Peyer's patch (tissue), 4 donors: ENCODE measurements around the gene ARAP3. TPM values are rescaled to one million over a fixed set of nuclear protein-coding genes. Genes with fewer than 3 reads are reported as not detected.
A peak's percentile ranks its signal among the peaks of the same experiment; 100 is the strongest.

Experiments
- DNase-seq, 3 donors: peaks; one replicate each; pipeline ENCODE4 v3.0.0-alpha.2; 2017 to 2019
- H3K27ac ChIP-seq, 4 donors: fragments of 200-600 bp; sonication (generic); one replicate each; pipeline ENCODE4 v1.5.1; 2016 to 2019
- H3K27me3 ChIP-seq, 2 donors: fragments of 200-600 bp; sonication (generic); one replicate each; pipeline ENCODE4 v1.5.1; 2019
- H3K36me3 ChIP-seq, 3 donors: fragments of 200-600 bp; sonication (generic); one replicate each; pipeline ENCODE4 v1.5.1; 2016 to 2019
- H3K4me1 ChIP-seq, 4 donors: fragments of 200-600 bp; sonication (generic); one replicate each; pipeline ENCODE4 v1.5.1; 2016 to 2019
- H3K4me3 ChIP-seq, 4 donors: fragments of 200-600 bp; sonication (generic); 1 replicate in 3 of 4; 2 replicates in 1 of 4; pipeline ENCODE4 v1.5.1; 2016 to 2019; ENCODE audit warnings: mild to moderate bottlenecking in 1 of 4
- H3K9me3 ChIP-seq, 4 donors: fragments of 200-600 bp; sonication (generic); one replicate each; pipeline ENCODE4 v1.5.1; 2016 to 2019; ENCODE audit warnings: mild to moderate bottlenecking in 1 of 4
- POLR2A ChIP-seq, 2 donors: fragments of 450-650 bp; IDR thresholded peaks; one replicate each; pipeline ENCODE4 v1.5.1; 2017; ENCODE audit warnings: antibody characterized with exemption in 2 of 2, mild to moderate bottlenecking in 2 of 2, moderate library complexity in 2 of 2
- total RNA-seq, 4 donors: library from RNA; depleted of rRNA; stranded (reverse); fragments of >200 nt; gene quantifications; one replicate each; pipeline ENCODE4 v1.1.0, GENCODE V29; 2016
- TF ChIP-seq, protein P1 (sequence below), 6 experiments: fragments of 450-650 bp in 4 of 6; fragments of 200-600 bp in 2 of 6; sonication (generic) in 1 of 6; IDR thresholded peaks; one replicate each; pipeline ENCODE4 v1.5.1; 2017 to 2019; ENCODE audit warnings: antibody characterized with exemption in 6 of 6, mild to moderate bottlenecking in 3 of 6, moderate library complexity in 1 of 6

ARAP3 gene
- total RNA-seq, 4 donors from 2014 or later = 1.1 to 13.2 (median 9.7) TPM

DNA sequence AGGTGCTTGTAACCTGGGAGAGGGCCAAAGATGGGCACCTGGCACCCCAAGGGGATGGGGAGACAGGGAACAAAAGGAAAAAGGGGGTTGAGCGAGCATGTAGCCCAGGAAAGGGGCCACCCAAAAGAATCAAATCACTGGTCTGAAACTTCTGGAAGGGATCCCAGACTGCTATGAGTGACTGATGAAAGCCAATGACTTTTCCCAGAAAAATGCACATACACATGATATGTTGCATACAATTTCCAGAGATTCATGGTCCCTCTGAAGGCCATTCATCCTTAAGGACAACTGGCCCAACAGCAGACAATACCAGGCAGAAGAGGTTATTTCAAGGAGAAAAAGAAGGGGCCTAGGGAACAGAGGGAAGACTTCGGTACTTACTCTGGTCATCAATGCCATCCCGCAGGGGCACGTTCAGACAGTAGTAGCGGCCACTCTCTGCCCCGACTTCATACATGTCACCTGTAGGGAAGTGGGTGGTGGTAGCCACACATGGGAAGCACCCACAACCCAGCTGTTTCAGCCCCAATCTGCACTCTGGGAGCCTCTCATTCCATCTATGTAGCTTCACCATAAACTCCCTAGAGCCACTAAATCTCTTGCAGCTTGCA is 53.7 kb downstream of the ARAP3 start:
- H3K27me3 ChIP-seq = no peaks in the 10 kb centered on the region
- H3K36me3 ChIP-seq = peaks cover 0 to 62% (median 0%) of the 10 kb centered on the region in 3 donors
- no peaks in the 10 kb centered on the region for H3K9me3 ChIP-seq
- TF ChIP-seq, protein P1, sequence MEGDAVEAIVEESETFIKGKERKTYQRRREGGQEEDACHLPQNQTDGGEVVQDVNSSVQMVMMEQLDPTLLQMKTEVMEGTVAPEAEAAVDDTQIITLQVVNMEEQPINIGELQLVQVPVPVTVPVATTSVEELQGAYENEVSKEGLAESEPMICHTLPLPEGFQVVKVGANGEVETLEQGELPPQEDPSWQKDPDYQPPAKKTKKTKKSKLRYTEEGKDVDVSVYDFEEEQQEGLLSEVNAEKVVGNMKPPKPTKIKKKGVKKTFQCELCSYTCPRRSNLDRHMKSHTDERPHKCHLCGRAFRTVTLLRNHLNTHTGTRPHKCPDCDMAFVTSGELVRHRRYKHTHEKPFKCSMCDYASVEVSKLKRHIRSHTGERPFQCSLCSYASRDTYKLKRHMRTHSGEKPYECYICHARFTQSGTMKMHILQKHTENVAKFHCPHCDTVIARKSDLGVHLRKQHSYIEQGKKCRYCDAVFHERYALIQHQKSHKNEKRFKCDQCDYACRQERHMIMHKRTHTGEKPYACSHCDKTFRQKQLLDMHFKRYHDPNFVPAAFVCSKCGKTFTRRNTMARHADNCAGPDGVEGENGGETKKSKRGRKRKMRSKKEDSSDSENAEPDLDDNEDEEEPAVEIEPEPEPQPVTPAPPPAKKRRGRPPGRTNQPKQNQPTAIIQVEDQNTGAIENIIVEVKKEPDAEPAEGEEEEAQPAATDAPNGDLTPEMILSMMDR (IDR thresholded peaks at IDR 0.05) = no peak
- no peak for TF ChIP-seq POLR2A (IDR thresholded peaks at IDR 0.05)
- DNase-seq = no peak
- H3K4me1 ChIP-seq = no peaks in the 10 kb centered on the region
- H3K27ac ChIP-seq = no peak overlapping the region
- no peak overlapping the region for H3K4me3 ChIP-seq

GRCh38 chr5:141623611-141624010 is 58.4 kb downstream of the ARAP3 start:
- no peaks in the 10 kb centered on the region for H3K27me3 ChIP-seq
- H3K9me3 ChIP-seq = no peaks in the 10 kb centered on the region
- H3K36me3 ChIP-seq = peaks cover 0 to 76% (median 0%) of the 10 kb centered on the region in 3 donors
- H3K4me1 ChIP-seq = no peaks in the 10 kb centered on the region
- no peak for DNase-seq
- no peak overlapping the region for H3K4me3 ChIP-seq
- peak overlapping the region in 3 of 4 donors; percentile 45 to 55 (median 49) for H3K27ac ChIP-seq
- TF ChIP-seq, protein P1 (IDR thresholded peaks at IDR 0.05) = no peak
- no peak for TF ChIP-seq POLR2A (IDR thresholded peaks at IDR 0.05)

GRCh38 chr5:141623186-141623585 is 58.8 kb downstream of the ARAP3 start:
- DNase-seq = peak in 2 of 3 donors; percentile 53 to 65
- H3K9me3 ChIP-seq = no peaks in the 10 kb centered on the region
- H3K4me3 ChIP-seq = no peak overlapping the region
- H3K36me3 ChIP-seq = peaks cover 0 to 72% (median 0%) of the 10 kb centered on the region in 3 donors
- no peaks in the 10 kb centered on the region for H3K27me3 ChIP-seq
- TF ChIP-seq, protein P1 (IDR thresholded peaks at IDR 0.05) = no peak
- TF ChIP-seq POLR2A (IDR thresholded peaks at IDR 0.05) = no peak
- no peaks in the 10 kb centered on the region for H3K4me1 ChIP-seq
- peak overlapping the region in 3 of 4 donors; percentile 45 to 55 (median 49) for H3K27ac ChIP-seq

DNA sequence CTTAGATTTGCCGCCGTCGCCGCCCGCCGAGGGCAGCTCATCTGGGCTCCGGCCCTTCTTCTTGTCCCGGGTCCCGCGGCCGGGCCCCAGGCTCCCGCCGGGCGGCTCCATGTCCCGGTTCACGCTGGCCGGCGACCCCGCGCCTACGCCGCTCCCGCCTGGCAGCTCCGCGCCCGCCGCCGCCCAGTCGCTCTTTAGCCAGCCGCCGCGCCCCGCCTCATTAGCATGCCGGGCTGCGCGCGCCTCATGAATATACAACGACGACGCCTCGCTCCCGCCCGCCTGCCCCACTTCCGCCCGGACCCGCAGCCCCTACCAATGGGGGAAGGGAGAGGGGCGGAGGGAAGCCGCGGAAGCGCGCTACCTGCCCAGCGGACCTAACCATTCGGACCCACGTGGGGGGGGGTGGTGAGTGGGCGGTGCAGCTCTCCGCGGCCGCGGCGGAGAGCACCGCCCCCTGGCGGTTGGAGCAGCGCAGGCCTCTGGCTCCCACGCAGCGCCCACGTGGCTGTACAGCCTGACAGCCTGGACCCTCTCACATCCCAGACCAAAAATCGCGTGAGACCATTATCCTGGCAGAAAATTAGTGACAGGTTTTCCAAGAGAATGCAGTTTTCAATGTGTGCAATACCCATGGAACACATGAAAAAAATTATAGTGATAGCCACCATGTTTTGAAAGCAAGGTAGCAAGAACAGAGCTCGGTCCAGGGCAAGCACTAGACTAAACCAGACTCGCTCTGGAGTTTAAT is 63.1 kb downstream of the ARAP3 start, which contains the start of gene DIAPH1:
TSS of gene DIAPH1 (minus strand) at position 197 of the 751 bp plus-strand sequence. CDS start at position 111, 86 bp downstream.
- Histone ChIP-seq H3K9me3 (no peaks in the 10 kb centered on the region), H3K27me3 (no peaks in the 10 kb centered on the region), H3K36me3 (peaks cover 0 to 34% (median 0%) of the 10 kb centered on the region in 3 donors), H3K27ac (peak within 1 kb of the TSS; percentile 93 to 98 (median 96)), H3K4me1 (peaks cover 0 to 23% (median 4%) of the 10 kb centered on the region in 4 donors), H3K4me3 (peak within 1 kb of the TSS; percentile 64 to 98 (median 80))
- DNase-seq = peak; percentile 98 to 99 (median 99)
- TF ChIP-seq POLR2A (IDR thresholded peaks at IDR 0.05) = peak; percentile 88
- TF ChIP-seq, protein P1 (IDR thresholded peaks at IDR 0.05) = peak; percentile 96 to 100 (median 99)

DNA sequence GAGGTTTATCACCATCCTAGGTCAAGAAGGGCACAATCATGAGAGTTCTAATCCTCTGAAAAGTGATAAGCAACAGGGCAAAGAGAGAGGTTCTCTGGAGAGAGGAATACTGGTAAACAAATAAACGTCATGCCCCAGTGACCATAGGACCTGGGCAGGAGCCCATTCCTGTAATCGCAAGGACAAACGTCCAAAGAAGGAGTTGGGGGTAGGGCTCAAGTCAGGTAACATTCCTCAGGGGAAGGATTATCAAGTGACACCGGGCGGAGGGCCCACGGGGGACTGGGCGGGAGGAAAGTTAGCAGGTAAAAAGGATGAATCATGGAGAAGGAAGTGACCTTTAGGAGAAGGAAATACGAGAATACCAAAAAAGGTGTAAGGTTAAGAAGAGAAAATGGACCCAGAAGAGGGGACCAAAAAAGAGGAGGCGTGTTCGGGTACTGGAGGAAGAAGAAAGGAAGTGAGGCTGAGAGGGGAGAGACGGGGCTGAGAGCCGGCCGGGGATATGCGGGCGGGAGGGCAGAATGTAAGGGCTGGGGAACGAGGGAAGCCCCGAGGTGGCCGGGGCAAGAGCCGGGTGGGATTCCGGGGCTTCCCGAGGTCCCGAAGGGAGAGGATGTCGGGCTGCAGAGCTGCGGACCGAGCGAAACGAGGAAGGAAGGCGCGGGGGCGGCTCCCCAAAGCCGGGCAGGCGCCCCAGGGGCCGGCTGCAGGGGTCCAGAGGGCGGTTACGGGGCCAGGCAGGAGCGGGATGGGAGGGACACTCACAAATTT is 63.8 kb downstream of the ARAP3 start:
- peak; percentile 55 to 77 (median 76) for DNase-seq
- H3K27me3 ChIP-seq = no peaks in the 10 kb centered on the region
- peaks cover 0 to 30% (median 4%) of the 10 kb centered on the region in 4 donors for H3K4me1 ChIP-seq
- H3K27ac ChIP-seq = peak overlapping the region; percentile 93 to 98 (median 96)
- peak in 1 of 2 donors; percentile 33 for TF ChIP-seq POLR2A (IDR thresholded peaks at IDR 0.05)
- TF ChIP-seq, protein P1 (IDR thresholded peaks at IDR 0.05) = no peak
- peak overlapping the region; percentile 64 to 98 (median 80) for H3K4me3 ChIP-seq
- no peaks in the 10 kb centered on the region for H3K9me3 ChIP-seq
- H3K36me3 ChIP-seq = peaks cover 0 to 28% (median 0%) of the 10 kb centered on the region in 3 donors
